Fibroblast of lung (primary cell): ENCODE data around the gene STMN3. TPM values are rescaled to one million over a fixed set of nuclear protein-coding genes. Genes with fewer than 3 reads are reported as not detected.

ENCODE experiments used
- DNase-seq, 2 donors: peaks; one replicate each; pipeline versions ENCODE4 v3.0.0 to v3.0.0-alpha.2; 2010; ENCODE audit warnings: low read depth in 2 of 2
- H2AFZ ChIP-seq: 2 replicates; pipeline ENCODE4 v1.5.1; 2012; ENCODE audit warnings: low read length, control low read depth, inconsistent platforms
- H3K27ac ChIP-seq: 2 replicates; pipeline ENCODE4 v1.5.1; 2011; ENCODE audit warnings: low read length, control low read depth; ENCODE audit not compliant: insufficient read depth
- H3K27me3 ChIP-seq: 2 replicates; pipeline ENCODE4 v1.5.1; 2011; ENCODE audit warnings: mild to moderate bottlenecking, low read length; ENCODE audit not compliant: control insufficient read depth, insufficient read depth
- H3K36me3 ChIP-seq: 2 replicates; pipeline ENCODE4 v1.5.1; 2011; ENCODE audit warnings: low read length; ENCODE audit not compliant: control insufficient read depth, insufficient read depth
- H3K4me1 ChIP-seq: 2 replicates; pipeline ENCODE4 v1.5.1; 2011; ENCODE audit warnings: low read length; ENCODE audit not compliant: control insufficient read depth, insufficient read depth; ENCODE audit errors: extremely low read depth
- H3K4me2 ChIP-seq: 2 replicates; pipeline ENCODE4 v1.5.1; 2011; ENCODE audit warnings: low read length, control low read depth; ENCODE audit not compliant: insufficient read depth; ENCODE audit errors: extremely low read depth
- H3K4me3 ChIP-seq, 4 experiments: fragments of 200-600 bp in 1 of 4; sonication (generic) in 1 of 4; replicated peaks in 1 of 4; 2 replicates each; pipeline ENCODE4 v1.5.1; 2011 to 2016; ENCODE audit warnings: low read length in 4 of 4, low read depth in 3 of 4, mild to moderate bottlenecking in 3 of 4, control low read depth in 2 of 4, inconsistent platforms in 1 of 4, mixed read lengths in 1 of 4; ENCODE audit not compliant: insufficient read depth in 1 of 4; ENCODE audit errors: control extremely low read depth in 1 of 4
- H3K79me2 ChIP-seq: 2 replicates; pipeline ENCODE4 v1.5.1; 2012; ENCODE audit warnings: mild to moderate bottlenecking, low read length, inconsistent platforms; ENCODE audit not compliant: control insufficient read depth, insufficient read depth
- H3K9ac ChIP-seq: 2 replicates; pipeline ENCODE4 v1.5.1; 2011; ENCODE audit warnings: mild to moderate bottlenecking, low read length, control low read depth; ENCODE audit not compliant: insufficient read depth
- H3K9me3 ChIP-seq: 2 replicates; pipeline ENCODE4 v1.5.1; 2012; ENCODE audit warnings: low read depth, low read length; ENCODE audit not compliant: control insufficient read depth, insufficient read depth
- H4K20me1 ChIP-seq: 2 replicates; pipeline ENCODE4 v1.5.1; 2011; ENCODE audit warnings: low read length; ENCODE audit not compliant: control insufficient read depth, insufficient read depth; ENCODE audit errors: extremely low read depth
- CTCF ChIP-seq, 2 donors: IDR thresholded peaks in 1 of 2; conservative IDR thresholded peaks in 1 of 2; 1 replicate in 1 of 2; 2 replicates in 1 of 2; pipeline ENCODE4 v1.5.1; 2011 to 2012; ENCODE audit warnings: low read length in 2 of 2, control low read depth in 1 of 2, inconsistent platforms in 1 of 2, low read depth in 1 of 2, mild to moderate bottlenecking in 1 of 2
- EZH2 ChIP-seq: IDR thresholded peaks from 2 replicates; pipeline ENCODE4 v1.5.1; 2012; ENCODE audit warnings: low read length, control low read depth, mild to moderate bottlenecking; ENCODE audit errors: missing control alignments
- polyA plus RNA-seq, 2 donors: library from polyadenylated mRNA; depleted of rRNA in 1 of 2; stranded (reverse) in 1 of 2; unstranded in 1 of 2; fragments of >200 nt; gene quantifications; 2 replicates each; pipeline ENCODE4 v1.2.1, GENCODE V29; 2011 to 2012; ENCODE audit warnings: missing spikeins in 1 of 2
- total RNA-seq: library from RNA; depleted of rRNA; stranded (reverse); fragments of >200 nt; gene quantifications from 2 replicates; pipeline ENCODE4 v1.2.1, GENCODE V29; 2014

Gene STMN3
- total and polyA plus RNA-seq, 2 donors (not counting 1 experiment from before 2014, with no cell fraction given), result 3.7 to 34.3 TPM

- peaks cover 5% of the 10 kb centered on the region for H3K36me3 ChIP-seq
- DNase-seq, result no peak
Measured at GRCh38 chr20:63622732-63623131, 30.5 kb downstream of the STMN3 start.

GRCh38 chr20:63622096-63622495, 31.1 kb downstream of the STMN3 start:
- Histone ChIP-seq H3K79me2 (peaks cover 51% of the 10 kb centered on the region), H3K4me2 (no peak overlapping the region), H4K20me1 (no peaks in the 10 kb centered on the region), H3K9me3 (no peaks in the 10 kb centered on the region), H3K9ac (no peak overlapping the region), H3K4me3 (no peak overlapping the region), H3K36me3 (peaks cover 5% of the 10 kb centered on the region), H3K4me1 (no peaks in the 10 kb centered on the region), H2AFZ (no peak overlapping the region), H3K27me3 (no peaks in the 10 kb centered on the region), H3K27ac (no peak overlapping the region)
- TF ChIP-seq CTCF (conservative IDR thresholded peaks at IDR 0.05 in 1 of 2, IDR thresholded peaks at IDR 0.05 in 1 of 2; ENCODE audit: low read depth in 1 of 2, low read length in 2 of 2) (no peak), EZH2 (no peak)
- no peak for DNase-seq

More at GRCh38 chr20:63622732-63623131, 30.5 kb downstream of the STMN3 start:
- Histone ChIP-seq H3K27ac (no peak overlapping the region), H3K4me2 (no peak overlapping the region), H3K4me1 (no peaks in the 10 kb centered on the region), H3K9me3 (no peaks in the 10 kb centered on the region), H4K20me1 (no peaks in the 10 kb centered on the region), H3K79me2 (peaks cover 58% of the 10 kb centered on the region), H3K4me3 (no peak overlapping the region), H2AFZ (no peak overlapping the region), H3K27me3 (no peaks in the 10 kb centered on the region), H3K9ac (no peak overlapping the region)
- TF ChIP-seq EZH2 (no peak), CTCF (conservative IDR thresholded peaks at IDR 0.05 in 1 of 2, IDR thresholded peaks at IDR 0.05 in 1 of 2; ENCODE audit: low read depth in 1 of 2, low read length in 2 of 2) (no peak)

- H4K20me1 ChIP-seq, result no peaks in the 10 kb centered on the region
Measured at GRCh38 chr20:63620991-63621390, 32.2 kb downstream of the STMN3 start.

More at GRCh38 chr20:63620991-63621390, 32.2 kb downstream of the STMN3 start:
- no peaks in the 10 kb centered on the region for H3K4me1 ChIP-seq
- no peak overlapping the region for H3K4me2 ChIP-seq
- H3K27me3 ChIP-seq, result no peaks in the 10 kb centered on the region
- DNase-seq, result no peak
- H3K9ac ChIP-seq, result no peak overlapping the region
- peaks cover 5% of the 10 kb centered on the region for H3K36me3 ChIP-seq
- H2AFZ ChIP-seq, result no peak overlapping the region
- no peak overlapping the region for H3K27ac ChIP-seq
- peaks cover 47% of the 10 kb centered on the region for H3K79me2 ChIP-seq
- TF ChIP-seq CTCF (conservative IDR thresholded peaks at IDR 0.05 in 1 of 2, IDR thresholded peaks at IDR 0.05 in 1 of 2; ENCODE audit: low read depth in 1 of 2, low read length in 2 of 2) (no peak), EZH2 (no peak)
- no peak overlapping the region for H3K4me3 ChIP-seq
- no peaks in the 10 kb centered on the region for H3K9me3 ChIP-seq
